Endodermal cell (in vitro differentiated cells): ENCODE measurements around the gene MLNR. TPM values are rescaled to one million over a fixed set of nuclear protein-coding genes. Genes with fewer than 3 reads are reported as not detected.

Experiments used
- DNase-seq: peaks from one replicate; pipeline ENCODE4 v3.0.0-alpha.2; 2017
- H3K27ac ChIP-seq: 2 replicates; pipeline ENCODE4 v1.5.1; 2013; ENCODE audit warnings: mild to moderate bottlenecking, low read depth, low read length, moderate library complexity
- H3K27me3 ChIP-seq: 2 replicates; pipeline ENCODE4 v1.6.1; 2013; ENCODE audit warnings: mild to moderate bottlenecking, low read length, moderate library complexity; ENCODE audit not compliant: insufficient read depth, control insufficient read depth, poor library complexity, severe bottlenecking
- H3K36me3 ChIP-seq: 2 replicates; pipeline ENCODE4 v1.7.0; 2013; ENCODE audit warnings: mild to moderate bottlenecking, low read length, moderate library complexity; ENCODE audit not compliant: control insufficient read depth, insufficient read depth
- H3K4me1 ChIP-seq: one replicate; pipeline ENCODE4 v1.7.0; 2013; ENCODE audit warnings: low read length; ENCODE audit not compliant: control insufficient read depth, insufficient read depth
- H3K4me3 ChIP-seq: 2 replicates; pipeline ENCODE4 v1.5.1; 2013; ENCODE audit warnings: mild to moderate bottlenecking, low read length, moderate library complexity
- H3K9ac ChIP-seq: 2 replicates; pipeline ENCODE4 v1.6.1; 2013; ENCODE audit warnings: mild to moderate bottlenecking, low read length, moderate library complexity; ENCODE audit not compliant: poor library complexity, severe bottlenecking; ENCODE audit errors: extremely low read depth
- H3K9me3 ChIP-seq: 2 replicates; pipeline ENCODE4 v1.6.1; 2013; ENCODE audit warnings: mild to moderate bottlenecking, low read length, moderate library complexity; ENCODE audit not compliant: control insufficient read depth
- H3K27ac Mint-ChIP-seq: 2 replicates; pipeline ENCODE4 v1.8.0; 2020; ENCODE audit warnings: mixed read lengths
- H3K27me3 Mint-ChIP-seq: 2 replicates; pipeline ENCODE4 v1.8.0; 2021; ENCODE audit warnings: mild to moderate bottlenecking, mixed read lengths; ENCODE audit not compliant: insufficient read depth
- H3K36me3 Mint-ChIP-seq: 2 replicates; pipeline ENCODE4 v1.8.0; 2020; ENCODE audit warnings: low read depth, mixed read lengths
- H3K4me1 Mint-ChIP-seq: 2 replicates; pipeline ENCODE4 v1.8.0; 2020; ENCODE audit warnings: mixed read lengths
- H3K4me3 Mint-ChIP-seq: 2 replicates; pipeline ENCODE4 v1.8.0; 2020; ENCODE audit warnings: mild to moderate bottlenecking, moderate library complexity, mixed read lengths
- H3K9me3 Mint-ChIP-seq: 2 replicates; pipeline ENCODE4 v1.8.0; 2020; ENCODE audit warnings: mild to moderate bottlenecking, mixed read lengths
- WGBS, 2 experiments: methylation state at CpG; one replicate each; pipeline versions ENCODE4 v1.1.5 to v1.1.7; 2013; ENCODE audit warnings: missing lambda C conversion rate in 2 of 2, mixed read lengths in 1 of 2; ENCODE audit not compliant: insufficient coverage in 1 of 2, insufficient read length in 1 of 2; 5-methylcytosine and 5-hydroxymethylcytosine counted together
- total RNA-seq, 2 donors: library from RNA; stranded (reverse); fragmentation: NEBNext Ultra II Directional in 1 of 2; extraction: Animal tissue kit (Norgen Biotek cat#: 25700) in 1 of 2; gene quantifications; 2 replicates in 1 of 2; 3 replicates in 1 of 2; pipeline ENCODE4 v1.2.1, GENCODE V29; 2021
- TF ChIP-seq, protein P1 (sequence below): fragments of 200-600 bp; sonication (generic); conservative IDR thresholded peaks from 2 replicates; pipeline ENCODE4 v1.5.0; 2021; ENCODE audit warnings: antibody characterized with exemption, mild to moderate bottlenecking

The MLNR gene
- total RNA-seq, 2 donors from 2014 or later: 0.29 to 0.35 TPM

DNA sequence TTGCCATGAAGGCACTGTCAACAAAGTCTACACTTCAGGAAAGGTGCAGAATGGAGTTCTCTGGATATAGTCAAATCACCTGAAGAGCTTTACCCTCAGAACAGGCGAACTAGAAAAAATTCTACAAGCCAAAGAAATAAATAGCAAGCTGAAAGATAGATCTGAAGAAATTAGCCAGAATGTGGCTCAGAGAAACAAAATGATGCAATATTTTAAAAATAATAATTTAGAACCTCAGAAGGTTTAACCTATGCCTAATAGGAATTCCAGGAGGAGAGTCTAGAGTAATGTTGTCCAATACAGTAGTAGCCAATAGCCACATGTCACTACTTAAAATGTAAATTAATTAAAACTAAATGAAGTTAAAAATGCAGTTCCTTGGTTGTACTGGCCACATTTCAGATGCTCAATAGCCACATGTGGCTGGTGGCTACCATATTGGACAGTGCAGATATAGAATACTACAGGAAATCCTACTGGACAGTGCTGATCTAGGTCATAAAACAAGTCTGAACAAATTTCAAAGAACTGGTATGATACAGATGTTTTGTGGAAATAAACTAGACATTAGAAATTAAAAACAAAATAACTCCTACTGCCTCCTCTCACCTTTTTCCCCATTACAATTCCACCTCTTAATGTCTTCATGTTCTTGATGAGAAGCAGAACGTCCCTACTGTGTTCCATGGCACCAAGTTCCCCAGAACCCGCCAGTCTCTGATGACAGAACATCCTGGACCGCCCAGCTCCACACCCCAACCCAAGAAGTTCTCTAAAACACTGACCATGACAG lies 26.9 kb downstream of the MLNR start:
- H3K9me3 ChIP-seq: peaks cover 10% of the 10 kb centered on the region
- no peaks in the 10 kb centered on the region for H3K36me3 Mint-ChIP-seq
- H3K9me3 Mint-ChIP-seq: peaks cover 4% of the 10 kb centered on the region
- H3K4me3 ChIP-seq: peak overlapping the region; percentile 97
- H3K4me3 Mint-ChIP-seq: peak overlapping the region; percentile 95
- H3K9ac ChIP-seq: peak overlapping the region; percentile 85
- peaks cover 19% of the 10 kb centered on the region for H3K27me3 Mint-ChIP-seq
- peak overlapping the region; percentile 98 for H3K27ac Mint-ChIP-seq
- no peak overlapping the region for H3K27ac ChIP-seq
- WGBS, 2 experiments: 27 to 100% methylated on average over 1 to 4 of the region's 4 CpGs
- no peak for DNase-seq
- TF ChIP-seq, protein P1, sequence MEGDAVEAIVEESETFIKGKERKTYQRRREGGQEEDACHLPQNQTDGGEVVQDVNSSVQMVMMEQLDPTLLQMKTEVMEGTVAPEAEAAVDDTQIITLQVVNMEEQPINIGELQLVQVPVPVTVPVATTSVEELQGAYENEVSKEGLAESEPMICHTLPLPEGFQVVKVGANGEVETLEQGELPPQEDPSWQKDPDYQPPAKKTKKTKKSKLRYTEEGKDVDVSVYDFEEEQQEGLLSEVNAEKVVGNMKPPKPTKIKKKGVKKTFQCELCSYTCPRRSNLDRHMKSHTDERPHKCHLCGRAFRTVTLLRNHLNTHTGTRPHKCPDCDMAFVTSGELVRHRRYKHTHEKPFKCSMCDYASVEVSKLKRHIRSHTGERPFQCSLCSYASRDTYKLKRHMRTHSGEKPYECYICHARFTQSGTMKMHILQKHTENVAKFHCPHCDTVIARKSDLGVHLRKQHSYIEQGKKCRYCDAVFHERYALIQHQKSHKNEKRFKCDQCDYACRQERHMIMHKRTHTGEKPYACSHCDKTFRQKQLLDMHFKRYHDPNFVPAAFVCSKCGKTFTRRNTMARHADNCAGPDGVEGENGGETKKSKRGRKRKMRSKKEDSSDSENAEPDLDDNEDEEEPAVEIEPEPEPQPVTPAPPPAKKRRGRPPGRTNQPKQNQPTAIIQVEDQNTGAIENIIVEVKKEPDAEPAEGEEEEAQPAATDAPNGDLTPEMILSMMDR: no peak
- peaks cover 10% of the 10 kb centered on the region for H3K4me1 ChIP-seq
- H3K27me3 ChIP-seq: no peaks in the 10 kb centered on the region
- peaks cover 13% of the 10 kb centered on the region for H3K4me1 Mint-ChIP-seq
- H3K36me3 ChIP-seq: no peaks in the 10 kb centered on the region

DNA sequence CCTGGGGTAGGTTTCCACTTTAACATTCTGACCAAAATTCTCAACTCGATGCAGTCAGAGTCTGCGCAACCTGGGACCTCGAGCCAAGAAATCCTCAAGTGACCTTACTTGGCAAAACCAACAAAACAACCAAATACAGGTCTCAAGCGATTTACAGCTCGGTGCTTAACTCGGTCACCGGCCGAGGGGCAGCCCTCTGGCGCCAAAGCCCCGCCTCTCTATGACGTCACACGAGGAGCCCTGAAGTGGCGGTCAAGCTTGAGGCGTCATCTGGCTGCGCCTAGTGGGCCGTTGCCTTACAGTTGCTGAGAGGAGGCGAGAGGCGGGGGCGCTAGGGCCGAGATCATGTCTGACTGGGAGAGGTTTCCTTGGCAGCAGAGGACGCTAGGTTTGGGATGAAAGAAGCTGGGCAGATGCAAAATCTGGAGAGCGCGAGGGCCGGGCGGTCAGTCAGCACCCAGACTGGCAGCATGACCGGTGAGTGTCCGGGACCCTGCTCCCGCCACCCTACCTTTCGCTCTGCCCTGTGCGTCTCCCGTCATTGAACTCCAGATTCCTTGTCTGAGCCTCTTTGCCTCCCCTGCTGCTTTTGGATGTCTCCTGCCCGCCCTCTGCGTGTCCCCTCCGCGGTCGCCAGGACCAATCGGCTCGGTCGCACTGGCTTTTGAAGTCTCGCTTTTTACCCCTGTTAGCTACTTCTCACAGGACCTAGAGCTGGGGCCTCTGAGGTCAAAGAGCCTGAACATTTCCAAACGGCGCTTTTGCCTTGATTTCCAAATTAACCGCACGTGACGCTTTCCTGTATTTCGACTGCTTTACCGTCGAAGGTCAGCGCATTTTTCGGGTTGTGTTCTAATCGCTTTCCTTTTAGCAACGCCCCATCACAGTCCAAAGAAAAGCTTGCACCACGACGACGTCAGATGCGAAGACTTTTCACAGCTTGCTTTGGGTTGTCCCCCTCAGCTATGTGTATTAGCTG lies 27.8 kb downstream of the MLNR start, which contains the start of gene CDADC1:
TSS of gene CDADC1 (plus strand) at position 283 of the 979 bp plus-strand sequence. CDS start at position 396, 113 bp downstream.
- Mint-ChIP-seq H3K4me1 (peaks cover 13% of the 10 kb centered on the region), H3K36me3 (no peaks in the 10 kb centered on the region), H3K4me3 (peak within 1 kb of the TSS; percentile 95), H3K9me3 (no peaks in the 10 kb centered on the region), H3K27ac (peak within 1 kb of the TSS; percentile 98), H3K27me3 (peaks cover 13% of the 10 kb centered on the region)
- Histone ChIP-seq H3K36me3 (no peaks in the 10 kb centered on the region), H3K9me3 (peaks cover 1% of the 10 kb centered on the region), H3K9ac (peak within 1 kb of the TSS; percentile 85), H3K4me3 (peak within 1 kb of the TSS; percentile 97), H3K4me1 (peaks cover 10% of the 10 kb centered on the region), H3K27ac (peak within 1 kb of the TSS; percentile 45), H3K27me3 (no peaks in the 10 kb centered on the region)
- TF ChIP-seq, protein P1: no peak
- DNase-seq: peak; percentile 99
- 0% methylated on average over 23 to 56 of the region's 56 CpGs for WGBS, 2 experiments

DNA sequence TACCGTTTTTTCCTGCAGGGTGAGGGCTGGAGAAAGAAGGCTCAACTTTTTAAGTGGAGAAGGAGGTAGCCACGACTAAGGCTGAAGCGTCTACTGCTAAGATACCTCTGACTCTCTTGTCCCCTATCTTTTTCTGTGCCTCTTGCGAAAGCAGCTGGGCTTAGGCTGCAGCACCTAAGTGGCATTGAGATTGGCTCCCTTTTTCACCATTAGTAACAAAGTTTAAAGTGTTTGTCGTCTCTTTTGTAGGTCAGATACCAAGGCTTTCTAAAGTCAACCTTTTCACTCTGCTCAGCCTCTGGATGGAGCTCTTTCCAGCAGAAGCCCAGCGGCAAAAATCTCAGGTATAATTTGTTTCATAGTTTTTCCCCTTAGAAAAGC lies 28.5 kb downstream of the MLNR start:
- Mint-ChIP-seq H3K9me3 (no peaks in the 10 kb centered on the region), H3K4me3 (peak overlapping the region; percentile 95), H3K4me1 (peaks cover 13% of the 10 kb centered on the region), H3K27ac (peak overlapping the region; percentile 98), H3K27me3 (peaks cover 10% of the 10 kb centered on the region), H3K36me3 (no peaks in the 10 kb centered on the region)
- WGBS, 2 experiments: 0 to 11% methylated on average over 3 to 6 of the region's 6 CpGs
- H3K27ac ChIP-seq: no peak overlapping the region
- H3K27me3 ChIP-seq: no peaks in the 10 kb centered on the region
- peaks cover 7% of the 10 kb centered on the region for H3K4me1 ChIP-seq
- no peaks in the 10 kb centered on the region for H3K9me3 ChIP-seq
- DNase-seq: no peak
- no peaks in the 10 kb centered on the region for H3K36me3 ChIP-seq
- H3K4me3 ChIP-seq: peak overlapping the region; percentile 97
- H3K9ac ChIP-seq: peak overlapping the region; percentile 85
- TF ChIP-seq, protein P1: peak; percentile 39
